H1 (cell line): Measurements from ENCODE around the gene RNU6-9. TPM values are rescaled to one million over a fixed set of nuclear protein-coding genes. Genes with fewer than 3 reads are reported as not detected.
A peak's percentile ranks its signal among the peaks of the same experiment; 100 is the strongest.

Source experiments
- CTCF ChIA-PET: fragments of 300-600 bp; sonication (Branson Sonifier 250); formaldehyde crosslinking; loops from one replicate; lab custom pipeline; 2021; ENCODE audit not compliant: partially characterized antibody; lab: Charles Lee
- POLR2A ChIA-PET: fragments of 300-600 bp; sonication (Branson Sonifier 250); formaldehyde crosslinking; loops from one replicate; lab custom pipeline; 2021; ENCODE audit warnings: inconsistent platforms; ENCODE audit not compliant: partially characterized antibody; lab: Charles Lee
- DNase-seq, 2 experiments: peaks; one replicate each; pipeline versions ENCODE4 v3.0.0 to v3.0.0-alpha.2; 2010 to 2022; ENCODE audit warnings: low spot score in 2 of 2, low read depth in 1 of 2, mixed read lengths in 1 of 2
- FAIRE-seq: peaks from 2 replicates; lab custom pipeline; 2011; peaks lifted over from hg19 to GRCh38; lab: Jason Lieb, UNC
- H2AFZ ChIP-seq: 2 replicates; pipeline ENCODE4 v1.8.1; 2012; ENCODE audit warnings: low read length, inconsistent platforms
- H2AK5ac ChIP-seq: 2 replicates; pipeline ENCODE4 v1.6.1; 2013; ENCODE audit warnings: low read depth, low read length
- H2BK120ac ChIP-seq: replicated peaks from 2 replicates; pipeline ENCODE3; 2013; ENCODE audit warnings: low read depth, low read length, inconsistent platforms
- H2BK12ac ChIP-seq: 2 replicates; pipeline ENCODE4 v1.6.1; 2013; ENCODE audit warnings: low read depth, low read length
- H2BK15ac ChIP-seq: 2 replicates; pipeline ENCODE4 v1.6.1; 2013; ENCODE audit warnings: low read length
- H2BK20ac ChIP-seq: 2 replicates; pipeline ENCODE4 v1.6.1; 2013; ENCODE audit warnings: low read length
- H2BK5ac ChIP-seq: 2 replicates; pipeline ENCODE4 v1.6.1; 2013; ENCODE audit warnings: low read depth, low read length
- H3K14ac ChIP-seq: 2 replicates; pipeline ENCODE4 v1.6.1; 2013; ENCODE audit warnings: inconsistent platforms; ENCODE audit not compliant: insufficient read length
- H3K18ac ChIP-seq: 2 replicates; pipeline ENCODE4 v1.6.1; 2013; ENCODE audit warnings: low read length; ENCODE audit errors: extremely low read depth
- H3K23ac ChIP-seq: 2 replicates; pipeline ENCODE4 v1.6.1; 2013; ENCODE audit warnings: inconsistent platforms; ENCODE audit not compliant: insufficient read length
- H3K23me2 ChIP-seq: 2 replicates; pipeline ENCODE4 v1.6.1; 2013; ENCODE audit warnings: low read depth, low read length
- H3K27ac ChIP-seq: 2 replicates; pipeline ENCODE4 v1.6.1; 2011; ENCODE audit warnings: low read depth, low read length, inconsistent platforms
- H3K27me3 ChIP-seq, 4 experiments: replicated peaks in 1 of 4; 1 replicate in 1 of 4; 2 replicates in 3 of 4; pipeline versions ENCODE4 v1.6.1 to v1.8.1; 2011 to 2013; ENCODE audit warnings: low read length in 3 of 4, mild to moderate bottlenecking in 3 of 4, inconsistent platforms in 2 of 4, mixed read lengths in 2 of 4, moderate library complexity in 1 of 4; ENCODE audit not compliant: control insufficient read depth in 3 of 4, insufficient read depth in 3 of 4; ENCODE audit errors: extremely low read depth in 1 of 4
- H3K36me3 ChIP-seq, 4 experiments: 2 replicates each; pipeline versions ENCODE4 v1.6.1 to v1.8.1; 2011 to 2013; ENCODE audit warnings: mild to moderate bottlenecking in 4 of 4, low read length in 3 of 4, moderate library complexity in 2 of 4, control low read depth in 1 of 4, inconsistent platforms in 1 of 4; ENCODE audit not compliant: insufficient read depth in 4 of 4, control insufficient read depth in 2 of 4
- H3K4ac ChIP-seq: replicated peaks from 2 replicates; pipeline ENCODE3; 2013; ENCODE audit warnings: low read length, low read depth, mixed read lengths, inconsistent platforms; ENCODE audit not compliant: insufficient read length
- H3K4me1 ChIP-seq, 4 experiments: replicated peaks in 1 of 4; 1 replicate in 1 of 4; 2 replicates in 3 of 4; pipeline versions ENCODE4 v1.6.1 to v1.8.1; 2011 to 2013; ENCODE audit warnings: low read length in 3 of 4, inconsistent platforms in 2 of 4, mixed read lengths in 1 of 4; ENCODE audit not compliant: insufficient read depth in 4 of 4, control insufficient read depth in 3 of 4
- H3K4me2 ChIP-seq, 2 experiments: 2 replicates each; pipeline versions ENCODE4 v1.6.1 to v1.8.1; 2011 to 2013; ENCODE audit warnings: low read depth in 2 of 2, low read length in 2 of 2, control low read depth in 1 of 2, inconsistent platforms in 1 of 2, mild to moderate bottlenecking in 1 of 2; ENCODE audit not compliant: insufficient read depth in 1 of 2
- H3K4me3 ChIP-seq, 4 experiments: fragments of 200-600, 300-600 bp in 1 of 4; sonication (generic), shearing (Covaris generic), sonication (Bioruptor Twin) in 1 of 4; 2 replicates each; pipeline versions ENCODE4 v1.5.1 to v1.8.1; 2011 to 2016; ENCODE audit warnings: low read length in 4 of 4, low read depth in 3 of 4, control low read depth in 2 of 4, inconsistent platforms in 2 of 4, mild to moderate bottlenecking in 2 of 4, mixed read lengths in 1 of 4, moderate library complexity in 1 of 4; ENCODE audit not compliant: insufficient read depth in 2 of 4; ENCODE audit errors: extremely low read depth in 1 of 4
- H3K56ac ChIP-seq: replicated peaks from 2 replicates; pipeline ENCODE3; 2013; ENCODE audit warnings: low read depth, mild to moderate bottlenecking, mixed read lengths, low read length, inconsistent platforms; ENCODE audit not compliant: insufficient read length
- H3K79me1 ChIP-seq: 2 replicates; pipeline ENCODE4 v1.6.1; 2013; ENCODE audit warnings: low read depth, low read length, control low read depth
- H3K79me2 ChIP-seq, 2 experiments: 2 replicates each; pipeline versions ENCODE4 v1.6.1 to v1.8.1; 2012 to 2013; ENCODE audit warnings: low read length in 2 of 2, mild to moderate bottlenecking in 2 of 2, inconsistent platforms in 1 of 2; ENCODE audit not compliant: insufficient read depth in 2 of 2, control insufficient read depth in 1 of 2
- H3K9ac ChIP-seq, 4 experiments: replicated peaks in 1 of 4; 1 replicate in 1 of 4; 2 replicates in 3 of 4; pipeline versions ENCODE4 v1.6.1 to v1.8.1; 2011 to 2013; ENCODE audit warnings: low read depth in 3 of 4, low read length in 3 of 4, control low read depth in 2 of 4, mild to moderate bottlenecking in 2 of 4, moderate library complexity in 2 of 4, inconsistent platforms in 1 of 4; ENCODE audit errors: extremely low read depth in 1 of 4
- H3K9me3 ChIP-seq, 2 experiments: 2 replicates each; pipeline versions ENCODE4 v1.6.1 to v1.8.1; 2012 to 2013; ENCODE audit warnings: mild to moderate bottlenecking in 2 of 2, moderate library complexity in 2 of 2, control low read depth in 1 of 2, inconsistent platforms in 1 of 2, low read depth in 1 of 2, low read length in 1 of 2, mixed read lengths in 1 of 2; ENCODE audit not compliant: insufficient read depth in 2 of 2
- H4K20me1 ChIP-seq, 2 experiments: replicated peaks in 1 of 2; 2 replicates each; pipeline versions ENCODE3 to v1.8.1; 2011 to 2013; ENCODE audit warnings: inconsistent platforms in 2 of 2, low read length in 2 of 2, mild to moderate bottlenecking in 1 of 2; ENCODE audit not compliant: insufficient read depth in 2 of 2, control insufficient read depth in 1 of 2
- H4K5ac ChIP-seq: 2 replicates; pipeline ENCODE4 v1.6.1; 2013; ENCODE audit warnings: low read length, low read depth, mixed read lengths, inconsistent platforms; ENCODE audit not compliant: insufficient read length
- H4K8ac ChIP-seq: 2 replicates; pipeline ENCODE4 v1.8.0; 2013; ENCODE audit warnings: mild to moderate bottlenecking, moderate library complexity, low read length, inconsistent platforms; ENCODE audit not compliant: insufficient read depth; ENCODE audit errors: extremely low read depth
- H4K91ac ChIP-seq: replicated peaks from 2 replicates; pipeline ENCODE3; 2013; ENCODE audit warnings: low read length, mixed read lengths, inconsistent platforms; ENCODE audit not compliant: insufficient read length
- BRCA1 ChIP-seq: IDR thresholded peaks from 2 replicates; pipeline ENCODE4 v1.6.1; 2012; ENCODE audit warnings: low read depth, low read length, improper control_type of control experiment
- CHD2 ChIP-seq: IDR thresholded peaks from 2 replicates; pipeline ENCODE4 v1.6.1; 2012; ENCODE audit warnings: low read length, improper control_type of control experiment
- EP300 ChIP-seq, 2 experiments: IDR thresholded peaks; 1 replicate in 1 of 2; 2 replicates in 1 of 2; pipeline ENCODE4 v1.6.1; 2011 to 2012; ENCODE audit warnings: low read depth in 2 of 2, low read length in 2 of 2, mild to moderate bottlenecking in 2 of 2, borderline replicate concordance in 1 of 2, inconsistent platforms in 1 of 2, moderate library complexity in 1 of 2
- GABPA ChIP-seq: IDR thresholded peaks from 2 replicates; pipeline ENCODE4 v1.6.1; 2011; ENCODE audit warnings: mild to moderate bottlenecking, low read length, moderate library complexity, borderline replicate concordance; ENCODE audit not compliant: insufficient read depth
- KDM1A ChIP-seq: fragments of 200-600, 300-600 bp; sonication (generic); IDR thresholded peaks from 2 replicates; pipeline ENCODE4 v1.7.1; 2016; ENCODE audit warnings: mild to moderate bottlenecking, low read length, borderline replicate concordance
- KDM4A ChIP-seq: IDR thresholded peaks from one replicate; pipeline ENCODE4 v1.7.1; 2012; ENCODE audit warnings: low read depth, mild to moderate bottlenecking, moderate library complexity, low read length, inconsistent platforms; ENCODE audit not compliant: severe bottlenecking
- NRF1 ChIP-seq: IDR thresholded peaks from 2 replicates; pipeline ENCODE4 v1.6.1; 2011; ENCODE audit warnings: mild to moderate bottlenecking, low read depth, low read length, improper control_type of control experiment
- SAP30 ChIP-seq: fragments of 300-600 bp; sonication (generic); IDR thresholded peaks from 2 replicates; pipeline ENCODE4 v1.7.1; 2012; ENCODE audit warnings: low read length, moderate library complexity, mild to moderate bottlenecking, inconsistent platforms; ENCODE audit not compliant: insufficient read depth, insufficient replicate concordance
- SIN3A ChIP-seq, 2 experiments: IDR thresholded peaks in 1 of 2; conservative IDR thresholded peaks in 1 of 2; 2 replicates each; pipeline ENCODE4 v1.6.1; 2011 to 2012; ENCODE audit warnings: low read length in 2 of 2, improper control_type of control experiment in 1 of 2, low read depth in 1 of 2, mild to moderate bottlenecking in 1 of 2
- SIRT6 ChIP-seq: IDR thresholded peaks from one replicate; pipeline ENCODE4 v1.7.1; 2012; ENCODE audit warnings: low read length, inconsistent platforms
- SIX5 ChIP-seq: IDR thresholded peaks from 2 replicates; pipeline ENCODE4 v1.6.1; 2011; ENCODE audit warnings: mild to moderate bottlenecking, low read depth, low read length
- SP2 ChIP-seq: IDR thresholded peaks from 2 replicates; pipeline ENCODE4 v1.6.1; 2012; ENCODE audit warnings: mild to moderate bottlenecking, low read length, inconsistent platforms
- TAF1 ChIP-seq: IDR thresholded peaks from 2 replicates; pipeline ENCODE4 v1.6.1; 2011; ENCODE audit warnings: mild to moderate bottlenecking, low read depth, low read length
- WGBS, 2 experiments: shearing (Covaris generic) in 1 of 2; methylation state at CpG; one replicate each; pipeline versions ENCODE4 v1.1.6 to v1.1.7; 2013 to 2015; ENCODE audit warnings: low lambda C conversion rate in 2 of 2, mixed read lengths in 2 of 2, inconsistent platforms in 1 of 2, low coverage in 1 of 2, missing lambda C conversion rate in 1 of 2; ENCODE audit not compliant: insufficient replicate concordance in 2 of 2, insufficient coverage in 1 of 2, insufficient read length in 1 of 2; ENCODE audit errors: extremely low coverage in 1 of 2, missing lambda C conversion rate in 1 of 2; 5-methylcytosine and 5-hydroxymethylcytosine counted together
- polyA plus RNA-seq, 7 experiments: library from polyadenylated mRNA; depleted of rRNA in 3 of 7; stranded (reverse) in 5 of 7; unstranded in 2 of 7; fragments of >200 nt in 5 of 7; fragments of 200-250 nt in 2 of 7; gene quantifications; 1 replicate in 5 of 7; 2 replicates in 1 of 7; 4 replicates in 1 of 7; pipeline versions ENCODE4 v1.2.1 to v1.2.3, GENCODE V29; 2011 to 2013; ENCODE audit warnings: missing spikeins in 2 of 7, mixed read lengths in 2 of 7
- total RNA-seq: library from RNA; stranded (reverse); fragmentation: NEBNext Ultra II Directional; extraction: Animal tissue kit (Norgen Biotek cat#: 25700); gene quantifications from 2 replicates; pipeline ENCODE4 v1.2.1, GENCODE V29; 2021

The RNU6-9 gene
- total and polyA plus RNA-seq, 2 of the 8 experiments (the other 6 are each of a cell fraction or from before 2014, with no cell fraction given) = not detected

DNA sequence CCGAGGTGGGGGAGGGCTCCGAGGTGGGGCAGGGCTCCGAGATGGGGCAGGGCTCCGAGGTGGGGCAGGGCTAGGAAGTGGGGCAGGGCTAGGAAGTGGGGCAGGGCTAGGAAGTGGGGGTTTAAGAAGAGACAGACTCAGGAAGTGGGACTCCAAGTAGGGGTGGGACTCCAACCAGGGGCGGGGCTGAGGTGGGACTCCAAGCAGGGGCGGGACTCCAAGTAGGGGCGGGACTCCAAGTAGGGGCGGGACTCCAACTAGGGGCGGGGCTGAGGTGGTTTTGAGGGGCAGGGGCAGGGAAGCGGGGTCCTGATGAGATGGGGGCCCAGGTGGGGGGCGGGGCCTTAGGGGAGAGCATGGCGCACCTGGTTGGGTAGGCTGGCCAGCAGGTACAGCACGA is 20.2 kb upstream of the RNU6-9 start:
- no peak overlapping the region for H4K91ac ChIP-seq
- no peak overlapping the region for H4K5ac ChIP-seq
- CTCF ChIA-PET = interaction anchor here (1.9 to 2.3 kb wide), 2 partner anchors 16 to 109 kb away, joined by 5 to 8 read pairs; no protein-coding TSS in a partner anchor
- H3K14ac ChIP-seq = no peak overlapping the region
- H2AK5ac ChIP-seq = no peak overlapping the region
- H4K8ac ChIP-seq = no peak overlapping the region
- H3K4me2 ChIP-seq = no peak overlapping the region
- H2BK20ac ChIP-seq = no peak overlapping the region
- peaks cover 0 to 14% (median 4%) of the 10 kb centered on the region in 4 experiments; a peak in 5 of 7 replicates for H3K4me1 ChIP-seq
- no peak overlapping the region for H3K27ac ChIP-seq
- no peaks in the 10 kb centered on the region for H3K27me3 ChIP-seq
- no CpG with 5 or more reads among the region's 13 CpGs for WGBS, 2 experiments
- peak overlapping the region; percentile 48; the same call in 1 of the 2 replicates for H3K18ac ChIP-seq
- H3K23ac ChIP-seq = no peak overlapping the region
- peaks cover 2% of the 10 kb centered on the region for H3K79me1 ChIP-seq
- no peak overlapping the region for H2BK15ac ChIP-seq
- H3K9me3 ChIP-seq = peaks cover 0 to 3% of the 10 kb centered on the region in 2 experiments; a peak in 1 of 4 replicates
- peaks cover 0 to 15% (median 0%) of the 10 kb centered on the region in 4 experiments; a peak in 4 of 8 replicates for H3K36me3 ChIP-seq
- no peak overlapping the region for H2AFZ ChIP-seq
- H2BK120ac ChIP-seq = no peak overlapping the region
- H3K79me2 ChIP-seq = no peaks in the 10 kb centered on the region
- H3K23me2 ChIP-seq = no peaks in the 10 kb centered on the region
- POLR2A ChIA-PET = interaction anchor here (0.6 to 11.5 kb wide), 9 partner anchors 7 to 148 kb away, joined by 3 to 82 read pairs (median 4); partner anchors contain the start of genes ELANE, MED16, RNU6-2 and RNU6-9
- no peak overlapping the region for H3K9ac ChIP-seq
- no peak overlapping the region for H3K56ac ChIP-seq
- no peak for DNase-seq
- no peak overlapping the region for H3K4me3 ChIP-seq
- no peak overlapping the region for H2BK12ac ChIP-seq
- H3K4ac ChIP-seq = no peak overlapping the region
- H2BK5ac ChIP-seq = peak overlapping the region; percentile 56; the same call in 1 of the 2 replicates
- H4K20me1 ChIP-seq = peaks cover 4 to 5% of the 10 kb centered on the region in 2 experiments
- no peak for FAIRE-seq
- TF ChIP-seq SP2 (no peak), KDM4A (no peak), KDM1A (no peak), SIRT6 (no peak), CHD2 (no peak), BRCA1 (no peak), NRF1 (no peak), SIN3A (conservative IDR thresholded peaks at IDR 0.05 in 1 of 2, IDR thresholded peaks at IDR 0.05 in 1 of 2; ENCODE audit: low read depth in 1 of 2, low read length in 2 of 2) (no peak), GABPA (no peak), SIX5 (no peak), EP300 (IDR thresholded peaks at IDR 0.05; ENCODE audit: borderline replicate concordance in 1 of 2, low read depth in 2 of 2, low read length in 2 of 2) (no peak), SAP30 (no peak), TAF1 (no peak)
- TF ChIP-seq, all 59 proteins: peak for 0
